ENCODE data around the gene C19orf81. TPM values are rescaled to one million over a fixed set of nuclear protein-coding genes. Genes with fewer than 3 reads are reported as not detected.

Gene C19orf81
- polyA plus RNA-seq, 3 donors = not detected

DNA sequence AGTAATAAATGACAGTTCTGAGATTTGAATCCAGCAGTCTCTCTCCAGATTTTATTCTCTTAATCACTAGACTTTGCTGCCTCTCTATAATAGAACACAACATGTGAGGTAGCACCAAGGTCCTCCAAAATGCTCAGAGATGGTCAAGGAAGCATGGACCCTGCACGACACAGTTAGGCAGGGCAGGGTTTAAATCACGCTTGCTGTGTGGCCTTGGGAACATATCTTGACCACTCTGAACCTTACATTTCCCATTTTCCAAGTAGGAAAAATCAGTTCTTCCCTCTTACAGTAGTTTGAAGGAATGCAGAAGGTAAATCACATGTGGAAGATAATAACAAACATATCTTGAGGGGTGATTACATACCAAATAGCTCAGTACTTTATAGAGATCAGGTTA is 15.9 kb upstream of the C19orf81 start:
- intact Hi-C loops (cut with micrococcal nuclease) = no loop called here
- Histone ChIP-seq H2AFZ (ENCODE audit: insufficient read depth, low read depth, low read length, poor library complexity, severe bottlenecking) (no peak overlapping the region), H3K36me3 (replicated peaks in 1 of 2; ENCODE audit: control insufficient read depth in 1 of 2, insufficient read depth in 2 of 2, low read length in 2 of 2) (no peaks in the 10 kb centered on the region), H3K4me1 (ENCODE audit: control insufficient read depth in 1 of 2, insufficient read depth in 2 of 2, low read length in 2 of 2) (no peaks in the 10 kb centered on the region), H3K4me3 (replicated peaks in 1 of 3; ENCODE audit: low read depth in 2 of 3, low read length in 3 of 3) (no peak overlapping the region), H4K20me1 (ENCODE audit: insufficient read depth, low read length) (no peaks in the 10 kb centered on the region), H3K27me3 (ENCODE audit: control insufficient read depth in 2 of 2, insufficient read depth in 2 of 2, low read length in 2 of 2) (peaks cover 10 to 15% of the 10 kb centered on the region in 2 donors), H3K9me3 (replicated peaks in 1 of 2; ENCODE audit: control insufficient read depth in 1 of 2, insufficient read depth in 1 of 2, low read length in 2 of 2) (peaks cover 26 to 35% of the 10 kb centered on the region in 2 donors), H3K4me2 (replicated peaks; ENCODE audit: extremely low read depth, low read length, poor library complexity, severe bottlenecking) (no peak overlapping the region), H3K27ac (ENCODE audit: low read depth in 1 of 2, low read length in 2 of 2) (no peak overlapping the region), H3K79me2 (ENCODE audit: insufficient read depth, low read length) (no peaks in the 10 kb centered on the region), H3K9ac (ENCODE audit: insufficient read depth, low read length, poor library complexity, severe bottlenecking) (no peak overlapping the region)
- no peak overlapping the region for H3K4me3 Mint-ChIP-seq
- H3K4me1 Mint-ChIP-seq = no peaks in the 10 kb centered on the region
- peaks cover 16 to 29% (median 16%) of the 10 kb centered on the region in 3 donors for H3K27me3 Mint-ChIP-seq (ENCODE audit: low read depth in 3 of 3)
- no peak overlapping the region for H3K27ac Mint-ChIP-seq
- peaks cover 0 to under 1% of the 10 kb centered on the region in 2 donors for H3K36me3 Mint-ChIP-seq
- no peak for DNase-seq
- 83% methylated on average over 1 of the region's 2 CpGs for WGBS (ENCODE audit: insufficient coverage)
- peaks cover 8 to 36% (median 30%) of the 10 kb centered on the region in 7 donors for H3K9me3 Mint-ChIP-seq
- TF ChIP-seq CTCF (IDR thresholded peaks at IDR 0.05) = no peak

- DNase-seq = no peak
- H3K4me1 Mint-ChIP-seq = no peaks in the 10 kb centered on the region
These were observed 15.3 kb upstream of the C19orf81 start for GRCh38 chr19:50633973-50634372.

More at GRCh38 chr19:50633973-50634372, 15.3 kb upstream of the C19orf81 start:
- Histone ChIP-seq H3K4me1 (ENCODE audit: control insufficient read depth in 1 of 2, insufficient read depth in 2 of 2, low read length in 2 of 2) (no peaks in the 10 kb centered on the region), H3K4me2 (replicated peaks; ENCODE audit: extremely low read depth, low read length, poor library complexity, severe bottlenecking) (no peak overlapping the region), H4K20me1 (ENCODE audit: insufficient read depth, low read length) (no peaks in the 10 kb centered on the region), H3K27ac (ENCODE audit: low read depth in 1 of 2, low read length in 2 of 2) (no peak overlapping the region), H2AFZ (ENCODE audit: insufficient read depth, low read depth, low read length, poor library complexity, severe bottlenecking) (no peak overlapping the region), H3K9ac (ENCODE audit: insufficient read depth, low read length, poor library complexity, severe bottlenecking) (no peak overlapping the region), H3K4me3 (replicated peaks in 1 of 3; ENCODE audit: low read depth in 2 of 3, low read length in 3 of 3) (no peak overlapping the region), H3K9me3 (replicated peaks in 1 of 2; ENCODE audit: control insufficient read depth in 1 of 2, insufficient read depth in 1 of 2, low read length in 2 of 2) (peaks cover 32 to 38% of the 10 kb centered on the region in 2 donors), H3K79me2 (ENCODE audit: insufficient read depth, low read length) (no peaks in the 10 kb centered on the region), H3K36me3 (replicated peaks in 1 of 2; ENCODE audit: control insufficient read depth in 1 of 2, insufficient read depth in 2 of 2, low read length in 2 of 2) (no peaks in the 10 kb centered on the region), H3K27me3 (ENCODE audit: control insufficient read depth in 2 of 2, insufficient read depth in 2 of 2, low read length in 2 of 2) (peaks cover 16 to 22% of the 10 kb centered on the region in 2 donors)
- WGBS (ENCODE audit: insufficient coverage) = 100% methylated on average over 1 of the region's 2 CpGs
- H3K9me3 Mint-ChIP-seq = peaks cover 8 to 40% (median 30%) of the 10 kb centered on the region in 7 donors
- intact Hi-C loops (cut with micrococcal nuclease) = no loop called here
- H3K36me3 Mint-ChIP-seq = peaks cover 0 to 4% of the 10 kb centered on the region in 2 donors
- no peak overlapping the region for H3K27ac Mint-ChIP-seq
- TF ChIP-seq CTCF (IDR thresholded peaks at IDR 0.05) = no peak
- H3K27me3 Mint-ChIP-seq (ENCODE audit: low read depth in 3 of 3) = peaks cover 22 to 35% (median 22%) of the 10 kb centered on the region in 3 donors
- H3K4me3 Mint-ChIP-seq = no peak overlapping the region

Data from CD14-positive monocyte (primary cell).